Transverse colon (tissue), 4 donors: ENCODE data around the gene DCAF10. TPM values are rescaled to one million over a fixed set of nuclear protein-coding genes. Genes with fewer than 3 reads are reported as not detected.
A peak's percentile ranks its signal among the peaks of the same experiment; 100 is the strongest.
"Not testable (repeated sequence)": the region's sequence is repeated elsewhere in the genome, so short reads cannot be mapped to it uniquely, and the experiment has no call there.

Source experiments
- DNase-seq: peaks from one replicate; pipeline ENCODE4 v3.0.0-alpha.2; 2019
- H3K27ac ChIP-seq, 4 donors: fragments of 200-600 bp; sonication (generic); 2 replicates each; pipeline ENCODE4 v1.5.1; 2016 to 2018; ENCODE audit warnings: inconsistent platforms in 4 of 4
- H3K27me3 ChIP-seq: fragments of 200-600 bp; sonication (generic); 2 replicates; pipeline ENCODE4 v1.5.1; 2017; ENCODE audit warnings: inconsistent platforms
- H3K36me3 ChIP-seq, 4 donors: fragments of 200-600 bp; sonication (generic); 2 replicates each; pipeline ENCODE4 v1.5.1; 2017 to 2019; ENCODE audit warnings: inconsistent platforms in 4 of 4
- H3K4me1 ChIP-seq, 4 donors: fragments of 200-600 bp; sonication (generic); 2 replicates each; pipeline ENCODE4 v1.5.1; 2017 to 2020; ENCODE audit warnings: inconsistent platforms in 4 of 4
- H3K4me3 ChIP-seq, 4 donors: fragments of 200-600 bp; sonication (generic); 1 replicate in 1 of 4; 2 replicates in 3 of 4; pipeline versions ENCODE4 v1.5.1 to v1.6.1; 2017 to 2019; ENCODE audit warnings: inconsistent platforms in 4 of 4
- H3K9me3 ChIP-seq, 2 donors: fragments of 200-600 bp; sonication (generic); 2 replicates each; pipeline ENCODE4 v1.5.1; 2017 to 2019; ENCODE audit warnings: inconsistent platforms in 2 of 2
- EP300 ChIP-seq: sonication (generic); formaldehyde crosslinking; IDR thresholded peaks from one replicate; pipeline ENCODE4 v1.6.1; 2017; ENCODE audit warnings: antibody characterized with exemption, low read depth
- POLR2A ChIP-seq: fragments of 450-650 bp; IDR thresholded peaks from one replicate; pipeline ENCODE4 v1.6.1; 2016; ENCODE audit warnings: antibody characterized with exemption, mild to moderate bottlenecking, moderate library complexity
- POLR2AphosphoS5 ChIP-seq, 3 donors: sonication (generic); formaldehyde crosslinking; IDR thresholded peaks; one replicate each; pipeline ENCODE4 v1.6.1; 2016; ENCODE audit warnings: antibody characterized with exemption in 3 of 3
- WGBS, 2 donors: methylation state at CpG; one replicate each; pipeline ENCODE4 v1.1.5; 2018; ENCODE audit warnings: low coverage in 1 of 2; 5-methylcytosine and 5-hydroxymethylcytosine counted together
- in situ Hi-C, 4 donors: fragments of 200-750 bp; cut with MboI; loops; one replicate each; pipeline versions ENCODE4 v1.15.0 to v1.15.1; 2017; ENCODE audit warnings: low sequenced_read_pairs in 3 of 4, low pct_ligation_motif_present in 1 of 4, low pct_unique_long_range_greater_than_20kb in 1 of 4
- intact Hi-C: fragments of 100-400 bp; cut with DNase I; formaldehyde crosslinking; loops from one replicate; pipeline ENCODE4 v1.15.1; 2023; ENCODE audit warnings: low total_unique reads
- total RNA-seq, 4 donors: library from RNA; depleted of rRNA; stranded (reverse); fragments of >200 nt; gene quantifications; one replicate each; pipeline ENCODE4 v1.1.0, GENCODE V29; 2016
- TF ChIP-seq, protein P1 (sequence below), 5 experiments: fragments of 200-600 bp in 3 of 5; fragments of 450-650 bp in 2 of 5; sonication (generic) in 3 of 5; IDR thresholded peaks; 1 replicate in 2 of 5; 2 replicates in 3 of 5; pipeline ENCODE4 v1.5.1; 2016 to 2017; ENCODE audit warnings: antibody characterized with exemption in 5 of 5, inconsistent platforms in 3 of 5, mild to moderate bottlenecking in 2 of 5, moderate library complexity in 1 of 5

The DCAF10 gene, protein sequence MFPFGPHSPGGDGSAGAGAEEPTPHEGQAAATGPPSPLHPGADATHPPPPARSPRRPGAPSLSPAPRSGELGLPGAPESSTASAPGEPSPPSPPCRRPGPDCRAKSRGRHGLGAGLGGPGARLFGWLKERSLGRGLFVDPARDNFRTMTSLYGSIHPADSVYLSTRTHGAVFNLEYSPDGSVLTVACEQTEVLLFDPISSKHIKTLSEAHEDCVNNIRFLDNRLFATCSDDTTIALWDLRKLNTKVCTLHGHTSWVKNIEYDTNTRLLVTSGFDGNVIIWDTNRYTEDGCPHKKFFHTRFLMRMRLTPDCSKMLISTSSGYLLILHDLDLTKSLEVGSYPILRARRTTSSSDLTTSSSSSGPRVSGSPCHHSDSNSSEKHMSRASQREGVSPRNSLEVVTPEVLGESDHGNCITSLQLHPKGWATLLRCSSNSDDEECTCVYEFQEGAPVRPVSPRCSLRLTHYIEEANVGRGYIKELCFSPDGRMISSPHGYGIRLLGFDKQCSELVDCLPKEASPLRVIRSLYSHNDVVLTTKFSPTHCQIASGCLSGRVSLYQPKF
- total RNA-seq = 100 to 1,000 TPM in 1 of 4 donors, 10 to 100 TPM in 3; 12.0 to 493 (median 34.2) TPM

DNA sequence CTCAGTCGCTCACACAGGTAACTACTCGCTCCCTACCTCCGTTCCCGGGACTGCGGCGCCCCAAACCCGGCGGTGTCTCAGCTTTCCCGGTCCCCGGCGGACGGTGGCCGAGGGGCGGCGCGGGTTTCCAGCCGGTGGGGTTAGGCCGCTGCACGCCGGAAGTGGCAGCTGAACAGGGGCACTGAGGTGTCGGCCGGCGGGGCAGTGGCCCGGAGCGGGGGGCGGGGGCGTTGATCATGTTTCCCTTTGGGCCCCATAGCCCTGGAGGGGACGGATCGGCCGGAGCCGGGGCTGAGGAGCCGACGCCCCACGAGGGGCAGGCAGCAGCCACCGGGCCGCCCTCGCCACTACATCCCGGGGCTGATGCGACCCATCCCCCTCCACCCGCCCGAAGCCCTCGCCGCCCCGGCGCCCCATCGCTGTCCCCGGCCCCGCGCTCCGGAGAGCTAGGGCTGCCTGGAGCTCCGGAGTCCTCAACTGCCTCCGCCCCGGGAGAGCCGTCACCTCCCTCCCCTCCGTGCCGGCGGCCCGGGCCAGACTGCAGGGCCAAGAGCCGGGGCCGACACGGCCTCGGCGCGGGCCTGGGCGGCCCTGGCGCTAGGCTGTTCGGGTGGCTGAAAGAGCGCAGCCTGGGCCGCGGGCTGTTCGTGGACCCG is at the start of gene DCAF10:
TSS of gene DCAF10 (plus strand) at position 167 of the 656 bp plus-strand sequence. CDS start at position 237, 70 bp downstream.
- TF ChIP-seq, protein P1, sequence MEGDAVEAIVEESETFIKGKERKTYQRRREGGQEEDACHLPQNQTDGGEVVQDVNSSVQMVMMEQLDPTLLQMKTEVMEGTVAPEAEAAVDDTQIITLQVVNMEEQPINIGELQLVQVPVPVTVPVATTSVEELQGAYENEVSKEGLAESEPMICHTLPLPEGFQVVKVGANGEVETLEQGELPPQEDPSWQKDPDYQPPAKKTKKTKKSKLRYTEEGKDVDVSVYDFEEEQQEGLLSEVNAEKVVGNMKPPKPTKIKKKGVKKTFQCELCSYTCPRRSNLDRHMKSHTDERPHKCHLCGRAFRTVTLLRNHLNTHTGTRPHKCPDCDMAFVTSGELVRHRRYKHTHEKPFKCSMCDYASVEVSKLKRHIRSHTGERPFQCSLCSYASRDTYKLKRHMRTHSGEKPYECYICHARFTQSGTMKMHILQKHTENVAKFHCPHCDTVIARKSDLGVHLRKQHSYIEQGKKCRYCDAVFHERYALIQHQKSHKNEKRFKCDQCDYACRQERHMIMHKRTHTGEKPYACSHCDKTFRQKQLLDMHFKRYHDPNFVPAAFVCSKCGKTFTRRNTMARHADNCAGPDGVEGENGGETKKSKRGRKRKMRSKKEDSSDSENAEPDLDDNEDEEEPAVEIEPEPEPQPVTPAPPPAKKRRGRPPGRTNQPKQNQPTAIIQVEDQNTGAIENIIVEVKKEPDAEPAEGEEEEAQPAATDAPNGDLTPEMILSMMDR (IDR thresholded peaks at IDR 0.05) = peak in 1 of 5 experiments; percentile 11
- TF ChIP-seq POLR2A (peak; percentile 76), EP300 (no peak), POLR2AphosphoS5 (IDR thresholded peaks at IDR 0.05) (peak; percentile 49 to 92 (median 88))
- H3K27me3 ChIP-seq = no peaks in the 10 kb centered on the region
- peak within 1 kb of the TSS; percentile 90 to 93 (median 92) for H3K27ac ChIP-seq
- H3K9me3 ChIP-seq = no peaks in the 10 kb centered on the region
- no peaks in the 10 kb centered on the region for H3K36me3 ChIP-seq
- in situ Hi-C loops = no loop called here
- DNase-seq = peak; percentile 89
- peak within 1 kb of the TSS; percentile 73 to 95 (median 84) for H3K4me3 ChIP-seq
- peaks cover 12 to 32% (median 16%) of the 10 kb centered on the region in 4 donors for H3K4me1 ChIP-seq
- 1% methylated on average over 60 of the region's 72 CpGs; no CpG with 5 or more reads in 1 of the 2 donors for WGBS, 2 donors
- intact Hi-C loops = no loop called here

DNA sequence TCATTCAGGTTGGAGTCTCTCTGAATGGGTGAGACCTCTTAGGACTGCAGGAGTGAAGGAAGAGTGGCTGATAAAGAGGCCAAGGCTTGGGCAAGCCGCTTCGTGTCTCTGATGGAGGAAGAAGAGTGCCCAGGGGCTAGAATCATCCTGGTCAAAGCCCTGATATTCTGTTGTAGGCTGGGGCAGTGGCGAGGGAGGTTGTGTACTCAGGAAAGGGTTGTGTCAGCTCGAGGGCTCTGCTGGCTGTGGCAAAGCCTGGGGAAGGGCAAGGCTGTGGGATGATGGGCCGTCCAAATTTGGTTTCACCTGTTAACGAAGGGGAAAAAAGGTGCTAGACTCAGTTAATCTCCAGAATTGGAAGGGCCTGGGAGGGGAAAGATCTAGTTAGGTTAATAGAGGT is 49.4 kb upstream of the DCAF10 start:
- 78 to 82% methylated on average over 4 to 6 of the region's 6 CpGs for WGBS, 2 donors
- TF ChIP-seq, protein P1 (IDR thresholded peaks at IDR 0.05) = no peak
- TF ChIP-seq POLR2A = no peak
- TF ChIP-seq POLR2AphosphoS5 (IDR thresholded peaks at IDR 0.05) = no peak
- no peak for TF ChIP-seq EP300
- intact Hi-C loops (no loop called here), in situ Hi-C loops (loop anchor here in 1 of 4 donors (25.0 kb wide), 1 partner anchor 89 kb away; the partner anchor contains the start of gene FRMPD1)
- DNase-seq = no peak
- Histone ChIP-seq H3K27me3 (no peaks in the 10 kb centered on the region), H3K27ac (no peak overlapping the region), H3K9me3 (no peaks in the 10 kb centered on the region), H3K4me1 (peaks cover 4 to 12% (median 9%) of the 10 kb centered on the region in 4 donors), H3K4me3 (no peak overlapping the region), H3K36me3 (no peaks in the 10 kb centered on the region)

- H3K27me3 ChIP-seq, intact Hi-C loops, H3K9me3 ChIP-seq, H3K27ac ChIP-seq, H3K4me3 ChIP-seq, DNase-seq, H3K36me3 ChIP-seq: not testable (repeated sequence)
- in situ Hi-C loops = loop anchor here in 1 of 4 donors (25.0 kb wide), 1 partner anchor 89 kb away; the partner anchor contains the start of gene FRMPD1
- WGBS, 2 donors = 94% methylated on average over 27 of the region's 30 CpGs; no CpG with 5 or more reads in 1 of the 2 donors
- peaks cover 4 to 12% (median 9%) of the 10 kb centered on the region in 4 donors for H3K4me1 ChIP-seq
These were observed 48.9 kb upstream of the DCAF10 start for GRCh38 chr9:37751704-37752103.

- H3K36me3 ChIP-seq, DNase-seq, H3K9me3 ChIP-seq, H3K27ac ChIP-seq, intact Hi-C loops, H3K4me3 ChIP-seq, H3K27me3 ChIP-seq: not testable (repeated sequence)
- WGBS, 2 donors = 90% methylated on average over 2 of the region's 13 CpGs; no CpG with 5 or more reads in 1 of the 2 donors
- peaks cover 4 to 12% (median 9%) of the 10 kb centered on the region in 4 donors for H3K4me1 ChIP-seq
- in situ Hi-C loops = loop anchor here in 1 of 4 donors (25.0 kb wide), 1 partner anchor 90 kb away; the partner anchor contains the start of gene FRMPD1
These were observed 48.5 kb upstream of the DCAF10 start for GRCh38 chr9:37752112-37752511.
